Measurements from ENCODE around the gene ATPAF1.

ATPAF1 gene

GRCh38 chr1:46582972-46583371, 85.2 kb downstream of the ATPAF1 start:
- no peak for DNase-seq
